Transverse colon (tissue), 4 donors: Measurements from ENCODE around the gene ZNF512B. TPM values are rescaled to one million over a fixed set of nuclear protein-coding genes. Genes with fewer than 3 reads are reported as not detected.

ENCODE experiments used
- DNase-seq: peaks from one replicate; pipeline ENCODE4 v3.0.0-alpha.2; 2019
- H3K27ac ChIP-seq, 4 donors: fragments of 200-600 bp; sonication (generic); 2 replicates each; pipeline ENCODE4 v1.5.1; 2016 to 2018; ENCODE audit warnings: inconsistent platforms in 4 of 4
- H3K27me3 ChIP-seq: fragments of 200-600 bp; sonication (generic); 2 replicates; pipeline ENCODE4 v1.5.1; 2017; ENCODE audit warnings: inconsistent platforms
- H3K36me3 ChIP-seq, 4 donors: fragments of 200-600 bp; sonication (generic); 2 replicates each; pipeline ENCODE4 v1.5.1; 2017 to 2019; ENCODE audit warnings: inconsistent platforms in 4 of 4
- H3K4me1 ChIP-seq, 4 donors: fragments of 200-600 bp; sonication (generic); 2 replicates each; pipeline ENCODE4 v1.5.1; 2017 to 2020; ENCODE audit warnings: inconsistent platforms in 4 of 4
- H3K4me3 ChIP-seq, 4 donors: fragments of 200-600 bp; sonication (generic); 1 replicate in 1 of 4; 2 replicates in 3 of 4; pipeline versions ENCODE4 v1.5.1 to v1.6.1; 2017 to 2019; ENCODE audit warnings: inconsistent platforms in 4 of 4
- H3K9me3 ChIP-seq, 2 donors: fragments of 200-600 bp; sonication (generic); 2 replicates each; pipeline ENCODE4 v1.5.1; 2017 to 2019; ENCODE audit warnings: inconsistent platforms in 2 of 2
- CTCF ChIP-seq, 5 experiments: fragments of 200-600 bp in 3 of 5; fragments of 450-650 bp in 2 of 5; sonication (generic) in 3 of 5; IDR thresholded peaks; 1 replicate in 2 of 5; 2 replicates in 3 of 5; pipeline ENCODE4 v1.5.1; 2016 to 2017; ENCODE audit warnings: antibody characterized with exemption in 5 of 5, inconsistent platforms in 3 of 5, mild to moderate bottlenecking in 2 of 5, moderate library complexity in 1 of 5
- EP300 ChIP-seq: sonication (generic); formaldehyde crosslinking; IDR thresholded peaks from one replicate; pipeline ENCODE4 v1.6.1; 2017; ENCODE audit warnings: antibody characterized with exemption, low read depth
- POLR2A ChIP-seq: fragments of 450-650 bp; IDR thresholded peaks from one replicate; pipeline ENCODE4 v1.6.1; 2016; ENCODE audit warnings: antibody characterized with exemption, mild to moderate bottlenecking, moderate library complexity
- POLR2AphosphoS5 ChIP-seq, 3 donors: sonication (generic); formaldehyde crosslinking; IDR thresholded peaks; one replicate each; pipeline ENCODE4 v1.6.1; 2016; ENCODE audit warnings: antibody characterized with exemption in 3 of 3
- WGBS, 2 donors: methylation state at CpG; one replicate each; pipeline ENCODE4 v1.1.5; 2018; ENCODE audit warnings: low coverage in 1 of 2; 5-methylcytosine and 5-hydroxymethylcytosine counted together
- in situ Hi-C, 4 donors: fragments of 200-750 bp; cut with MboI; loops; one replicate each; pipeline versions ENCODE4 v1.15.0 to v1.15.1; 2017; ENCODE audit warnings: low sequenced_read_pairs in 3 of 4, low pct_ligation_motif_present in 1 of 4, low pct_unique_long_range_greater_than_20kb in 1 of 4
- intact Hi-C: fragments of 100-400 bp; cut with DNase I; formaldehyde crosslinking; loops from one replicate; pipeline ENCODE4 v1.15.1; 2023; ENCODE audit warnings: low total_unique reads
- small RNA-seq, 4 donors: library from RNA; depleted of rRNA; stranded (forward); fragments of <200 nt; gene quantifications; one replicate each; pipeline ENCODE3, GENCODE V24; 2016
- total RNA-seq, 4 donors: library from RNA; depleted of rRNA; stranded (reverse); fragments of >200 nt; gene quantifications; one replicate each; pipeline ENCODE4 v1.1.0, GENCODE V29; 2016

Gene ZNF512B
- total RNA-seq, 4 donors from 2014 or later: 1.8 to 5.2 (median 2.1) TPM

- no peak for DNase-seq
- H3K36me3 ChIP-seq: peaks cover 0 to 3% (median 0%) of the 10 kb centered on the region in 4 donors
- no peak overlapping the region for H3K27ac ChIP-seq
- in situ Hi-C loops: no loop called here
- TF ChIP-seq POLR2AphosphoS5 (IDR thresholded peaks at IDR 0.05) (no peak), CTCF (IDR thresholded peaks at IDR 0.05) (no peak), EP300 (no peak), POLR2A (no peak)
- 88 to 100% methylated on average over 2 to 6 of the region's 6 CpGs for WGBS, 2 donors
- no peaks in the 10 kb centered on the region for H3K27me3 ChIP-seq
- intact Hi-C loops: no loop called here
- no peaks in the 10 kb centered on the region for H3K9me3 ChIP-seq
- H3K4me3 ChIP-seq: no peak overlapping the region
- peaks cover 5 to 25% (median 16%) of the 10 kb centered on the region in 4 donors for H3K4me1 ChIP-seq
Observed at GRCh38 chr20:63915471-63915870, 54.3 kb downstream of the ZNF512B start.

- TF ChIP-seq POLR2A: no peak
- TF ChIP-seq EP300: no peak
- no peak for TF ChIP-seq CTCF (IDR thresholded peaks at IDR 0.05)
- TF ChIP-seq POLR2AphosphoS5 (IDR thresholded peaks at IDR 0.05): no peak
- Histone ChIP-seq H3K36me3 (peaks cover 0 to 3% (median 0%) of the 10 kb centered on the region in 4 donors), H3K4me3 (no peak overlapping the region), H3K27me3 (no peaks in the 10 kb centered on the region), H3K4me1 (peaks cover 11 to 42% (median 28%) of the 10 kb centered on the region in 4 donors), H3K9me3 (no peaks in the 10 kb centered on the region), H3K27ac (no peak overlapping the region)
- DNase-seq: no peak
- 96% methylated on average over 12 of the region's 12 CpGs; no CpG with 5 or more reads in 1 of the 2 donors for WGBS, 2 donors
- in situ Hi-C loops: no loop called here
- intact Hi-C loops: no loop called here
Observed at GRCh38 chr20:63913768-63914167, 56.0 kb downstream of the ZNF512B start.

- 37% methylated on average over 4 to 12 of the region's 12 CpGs for WGBS, 2 donors
- no peak overlapping the region for H3K4me3 ChIP-seq
- H3K36me3 ChIP-seq: no peaks in the 10 kb centered on the region
- peak; percentile 25 for TF ChIP-seq POLR2A
- no peak for TF ChIP-seq EP300
- TF ChIP-seq POLR2AphosphoS5 (IDR thresholded peaks at IDR 0.05): peak in 2 of 3 donors; percentile 32 to 66
- H3K4me1 ChIP-seq: peaks cover 15 to 62% (median 38%) of the 10 kb centered on the region in 4 donors
- DNase-seq: peak; percentile 83
- no peaks in the 10 kb centered on the region for H3K27me3 ChIP-seq
- intact Hi-C loops: no loop called here
- no peaks in the 10 kb centered on the region for H3K9me3 ChIP-seq
- H3K27ac ChIP-seq: peak overlapping the region; percentile 58 to 75 (median 68)
- in situ Hi-C loops: no loop called here
Observed at GRCh38 chr20:63911176-63911575, 58.6 kb downstream of the ZNF512B start.

GRCh38 chr20:63908008-63908682 is 61.6 kb downstream of the ZNF512B start:
- H3K27ac ChIP-seq: peak overlapping the region; percentile 66 to 75 (median 70)
- intact Hi-C loops (loop anchor here (5.0 kb wide), 1 partner anchor 64 kb away; no protein-coding TSS in a partner anchor), in situ Hi-C loops (no loop called here)
- H3K27me3 ChIP-seq: no peaks in the 10 kb centered on the region
- no peak overlapping the region for H3K4me3 ChIP-seq
- peaks cover 15 to 76% (median 47%) of the 10 kb centered on the region in 4 donors for H3K4me1 ChIP-seq
- WGBS, 2 donors: 40 to 58% methylated on average over 1 to 16 of the region's 16 CpGs
- no peaks in the 10 kb centered on the region for H3K36me3 ChIP-seq
- H3K9me3 ChIP-seq: no peaks in the 10 kb centered on the region
- TF ChIP-seq EP300 (no peak), POLR2AphosphoS5 (IDR thresholded peaks at IDR 0.05) (peak in 1 of 3 donors; percentile 69)
- DNase-seq: peak; percentile 80

Small RNAs within 50 kb of the gene (small RNA-seq; reads per million reads assigned to genes)
- gene MIR647 (0 reads per million in 4 donors), gene MIR941-2 (0 reads per million in 4 donors), gene MIR941-4 (0 reads per million in 4 donors), gene MIR941-5 (0 reads per million in 4 donors), gene RNU1-134P (0 reads per million in 4 donors)

Other genes with a start within 250 kb of the ZNF512B start
- gene LIME1, start 233.3 kb downstream of the ZNF512B start, total RNA-seq: 10 to 100 TPM; 24.4 to 91.1 (median 44.0) TPM
- gene SLC2A4RG, start 230.2 kb downstream of the ZNF512B start, total RNA-seq: 10 to 100 TPM; 26.3 to 50.2 (median 47.7) TPM
- gene ZBTB46, start 138.7 kb downstream of the ZNF512B start, total RNA-seq: 1 to 10 TPM; 2.3 to 6.0 (median 5.3) TPM
- gene ABHD16B, start 108.4 kb downstream of the ZNF512B start, total RNA-seq: not detected
- gene TPD52L2, start 104.7 kb downstream of the ZNF512B start, total RNA-seq: 10 to 100 TPM; 40.8 to 67.0 (median 62.6) TPM
- gene DNAJC5, start 74.8 kb downstream of the ZNF512B start, total RNA-seq: 10 to 100 TPM; 59.9 to 77.3 (median 71.4) TPM
- 100 to 1,000 TPM in 1 of 4 donors, 10 to 100 TPM in 3; 41.1 to 189 (median 68.5) TPM for gene UCKL1, start 13.5 kb downstream of the ZNF512B start, total RNA-seq
- gene SAMD10, start 9.7 kb upstream of the ZNF512B start, total RNA-seq: 10 to 100 TPM in 3 of 4 donors, 1 to 10 TPM in 1; 5.9 to 86.2 (median 19.4) TPM
- gene PRPF6, start 11.2 kb upstream of the ZNF512B start, total RNA-seq: 10 to 100 TPM; 29.2 to 55.7 (median 51.8) TPM
- gene C20orf204, start 66.3 kb upstream of the ZNF512B start, total RNA-seq: 10 to 100 TPM in 1 of 4 donors, 1 to 10 TPM in 1, under 1 TPM in 1, not detected in 1; 0.68 to 34.8 (median 1.4) TPM
- gene SOX18, start 79.7 kb upstream of the ZNF512B start, total RNA-seq: 10 to 100 TPM in 1 of 4 donors, 1 to 10 TPM in 3; 1.8 to 14.2 (median 6.5) TPM
- 10 to 100 TPM in 3 of 4 donors, 1 to 10 TPM in 1; 5.6 to 94.3 (median 14.8) TPM for gene TCEA2, start 93.3 kb upstream of the ZNF512B start, total RNA-seq
- 10 to 100 TPM in 2 of 4 donors, 1 to 10 TPM in 1, not detected in 1; 5.5 to 37.4 (median 10.8) TPM for gene RGS19, start 109.6 kb upstream of the ZNF512B start, total RNA-seq
- under 1 TPM in 2 of 4 donors, not detected in 2; 0.14 to 0.32 TPM for gene OPRL1, start 110.2 kb upstream of the ZNF512B start, total RNA-seq
- not detected for gene LKAAEAR1, start 114.5 kb upstream of the ZNF512B start, total RNA-seq
- not detected for gene NPBWR2, start 137.6 kb upstream of the ZNF512B start, total RNA-seq
- under 1 TPM in 2 of 4 donors, not detected in 2; 0.16 to 0.55 TPM for gene MYT1, start 194.5 kb upstream of the ZNF512B start, total RNA-seq